Progenitor cell of endocrine pancreas (in vitro differentiated cells): ENCODE measurements around the gene TMEM52. TPM values are rescaled to one million over a fixed set of nuclear protein-coding genes. Genes with fewer than 3 reads are reported as not detected.

Experiments used
- DNase-seq: peaks from one replicate; pipeline ENCODE4 v3.0.0; 2021; ENCODE audit warnings: low spot score; ENCODE audit not compliant: unreplicated experiment
- H3K27ac Mint-ChIP-seq: 2 replicates; pipeline ENCODE4 v1.8.0; 2021; ENCODE audit warnings: mild to moderate bottlenecking, moderate library complexity, mixed read lengths
- H3K27me3 Mint-ChIP-seq: 2 replicates; pipeline ENCODE4 v1.8.0; 2021; ENCODE audit warnings: mixed read lengths
- H3K36me3 Mint-ChIP-seq: 2 replicates; pipeline ENCODE4 v1.8.0; 2022; ENCODE audit warnings: mixed read lengths; ENCODE audit not compliant: insufficient read depth
- H3K4me1 Mint-ChIP-seq: 2 replicates; pipeline ENCODE4 v1.8.0; 2021; ENCODE audit warnings: low read depth, mixed read lengths
- H3K4me3 Mint-ChIP-seq: 2 replicates; pipeline ENCODE4 v1.8.0; 2021; ENCODE audit warnings: low read depth, mild to moderate bottlenecking, moderate library complexity, mixed read lengths
- H3K9me3 Mint-ChIP-seq: 2 replicates; pipeline ENCODE4 v1.8.0; 2021; ENCODE audit warnings: low read depth, mixed read lengths
- CTCF ChIP-seq: fragments of 200-600 bp; sonication (generic); IDR thresholded peaks from one replicate; pipeline ENCODE4 v1.5.0; 2021; ENCODE audit warnings: antibody characterized with exemption, mild to moderate bottlenecking; ENCODE audit not compliant: unreplicated experiment
- total RNA-seq: library from RNA; stranded (reverse); gene quantifications from 2 replicates; pipeline ENCODE4 v1.2.1, GENCODE V29; 2021

TMEM52 gene
- total RNA-seq, 1 donor from 2014 or later, result 1.9 TPM

GRCh38 chr1:1881727-1882126 lies 37.4 kb downstream of the TMEM52 start:
- Mint-ChIP-seq H3K9me3 (no peaks in the 10 kb centered on the region), H3K27me3 (no peaks in the 10 kb centered on the region), H3K27ac (peak overlapping the region; percentile 73), H3K4me1 (peaks cover 32% of the 10 kb centered on the region), H3K36me3 (peaks cover 9% of the 10 kb centered on the region), H3K4me3 (no peak overlapping the region)
- no peak for DNase-seq
- no peak for TF ChIP-seq CTCF

DNA sequence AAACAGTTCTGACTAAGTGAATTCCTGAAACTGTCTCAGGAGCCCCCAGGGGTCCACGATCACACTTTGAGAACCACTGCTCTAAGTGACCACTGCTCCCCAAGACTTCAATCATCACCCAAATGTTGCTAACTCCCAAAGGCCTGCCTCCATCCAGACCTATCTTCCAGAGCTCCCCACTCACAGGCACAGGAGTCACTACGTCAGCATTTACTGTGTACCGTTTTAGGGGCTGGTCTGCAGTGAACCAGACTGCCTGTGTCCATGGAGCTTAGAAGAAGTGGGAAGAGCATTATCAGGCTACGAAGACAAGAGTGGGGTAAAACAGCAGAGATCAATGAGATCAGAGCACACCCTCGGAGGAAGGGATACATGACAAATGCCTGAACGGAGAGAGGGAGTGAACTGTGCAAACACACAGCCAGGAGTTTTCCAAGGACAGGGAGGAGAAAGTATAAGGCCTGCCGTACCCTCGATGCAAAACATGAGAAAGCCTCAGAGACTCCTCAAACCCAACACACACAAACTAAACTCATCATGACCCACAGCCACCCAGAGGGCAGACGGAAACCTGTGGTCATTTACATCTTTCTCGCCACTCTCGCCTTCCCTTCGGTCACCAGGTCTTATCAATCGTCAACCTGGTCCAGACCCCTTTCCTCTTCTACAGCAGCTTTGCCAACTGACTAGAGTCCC lies 38.3 kb downstream of the TMEM52 start:
- Mint-ChIP-seq H3K9me3 (no peaks in the 10 kb centered on the region), H3K4me3 (peak overlapping the region; percentile 39), H3K4me1 (peaks cover 30% of the 10 kb centered on the region), H3K27ac (peak overlapping the region; percentile 73), H3K27me3 (no peaks in the 10 kb centered on the region), H3K36me3 (peaks cover 16% of the 10 kb centered on the region)
- no peak for DNase-seq
- no peak for TF ChIP-seq CTCF

DNA sequence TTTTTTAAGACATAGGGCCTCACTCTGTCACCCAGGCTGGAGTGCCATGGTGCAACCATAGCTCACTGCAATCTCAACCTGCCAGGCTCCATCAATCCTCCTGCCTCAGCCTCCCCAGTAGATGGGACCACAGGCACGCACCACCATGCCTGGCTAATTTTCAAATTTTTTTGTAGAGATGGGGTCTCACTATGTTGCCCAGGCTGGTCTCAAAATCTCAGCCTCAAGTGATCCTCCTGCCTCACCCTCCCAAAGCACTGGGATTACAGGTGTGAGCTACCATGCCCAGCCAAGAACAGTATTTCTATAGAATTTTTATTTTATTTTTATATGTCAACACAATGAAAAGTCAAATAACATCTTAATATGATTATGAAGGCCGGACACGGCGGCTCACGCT lies 39.1 kb downstream of the TMEM52 start:
- Mint-ChIP-seq H3K4me3 (no peak overlapping the region), H3K4me1 (peaks cover 30% of the 10 kb centered on the region), H3K9me3 (no peaks in the 10 kb centered on the region), H3K27ac (no peak overlapping the region), H3K27me3 (no peaks in the 10 kb centered on the region), H3K36me3 (peaks cover 24% of the 10 kb centered on the region)
- TF ChIP-seq CTCF, result no peak
- no peak for DNase-seq

GRCh38 chr1:1877865-1878436 lies 41.1 kb downstream of the TMEM52 start:
- Mint-ChIP-seq H3K27me3 (no peaks in the 10 kb centered on the region), H3K36me3 (peaks cover 29% of the 10 kb centered on the region), H3K4me1 (peaks cover 22% of the 10 kb centered on the region), H3K27ac (no peak overlapping the region), H3K4me3 (no peak overlapping the region), H3K9me3 (no peaks in the 10 kb centered on the region)
- no peak for DNase-seq
- TF ChIP-seq CTCF, result no peak

DNA sequence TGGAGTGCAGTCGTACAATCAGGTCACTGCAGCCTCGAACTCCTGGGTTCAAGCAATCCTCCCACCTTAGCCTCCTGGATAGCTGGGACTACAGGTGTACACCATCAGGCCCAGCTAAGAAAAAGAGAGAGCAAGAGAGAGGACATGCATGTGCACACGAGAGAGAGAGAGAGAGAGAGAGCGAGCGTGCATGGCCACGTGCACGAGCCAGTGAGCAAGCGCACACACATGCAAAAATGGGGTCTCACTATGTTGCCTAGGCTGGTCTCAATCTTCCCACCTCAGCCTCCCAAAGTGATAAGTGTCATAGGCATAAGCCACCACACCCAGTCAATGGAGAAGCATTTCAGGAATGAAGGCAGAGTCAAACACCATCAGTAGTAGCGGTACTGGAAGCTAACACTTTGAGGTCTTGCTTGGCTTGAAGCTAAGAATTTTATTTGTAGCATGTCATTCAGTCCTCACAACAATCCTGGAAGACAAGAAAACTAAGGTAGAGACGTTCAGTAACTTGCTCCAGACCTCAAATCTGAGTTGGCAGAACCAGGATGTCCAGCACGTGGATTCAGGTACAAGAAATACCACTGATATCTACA lies 42.6 kb downstream of the TMEM52 start:
- no peak for TF ChIP-seq CTCF
- Mint-ChIP-seq H3K4me3 (no peak overlapping the region), H3K27ac (peak overlapping the region; percentile 34), H3K9me3 (no peaks in the 10 kb centered on the region), H3K27me3 (no peaks in the 10 kb centered on the region), H3K36me3 (peaks cover 33% of the 10 kb centered on the region), H3K4me1 (peaks cover 20% of the 10 kb centered on the region)
- DNase-seq, result no peak
